ENCODE results near the gene PDIA6. TPM values are rescaled to one million over a fixed set of nuclear protein-coding genes. Genes with fewer than 3 reads are reported as not detected.

Gene PDIA6
- total and polyA plus RNA-seq, 2 donors (not counting 3 experiments of a cell fraction or from before 2014, with no cell fraction given), result 335 to 424 TPM

GRCh38 chr2:10837298-10838266, 25.0 kb upstream of the PDIA6 start:
- FAIRE-seq (no peak), DNase-seq (ENCODE audit: low read depth, low spot score) (no peak)
- Histone ChIP-seq H4K20me1 (replicated peaks; ENCODE audit: control insufficient read depth, extremely low read depth, insufficient read depth, low read length) (no peaks in the 10 kb centered on the region), H3K4me2 (ENCODE audit: insufficient read depth, low read length) (no peak overlapping the region), H3K9me3 (replicated peaks; ENCODE audit: control insufficient read depth, insufficient read depth, low read length) (no peaks in the 10 kb centered on the region), H3K27me3 (ENCODE audit: control insufficient read depth in 2 of 2, insufficient read depth in 2 of 2, low read length in 2 of 2) (peaks cover 0 to 1% of the 10 kb centered on the region in 2 experiments), H3K79me2 (ENCODE audit: control insufficient read depth, insufficient read depth, low read length) (no peaks in the 10 kb centered on the region), H3K9me1 (replicated peaks; ENCODE audit: control insufficient read depth, extremely low read depth, insufficient read depth, low read length) (no peaks in the 10 kb centered on the region), H2AFZ (ENCODE audit: low read depth, low read length) (no peak overlapping the region), H3K27ac (ENCODE audit: insufficient read depth, low read depth, low read length) (no peak overlapping the region), H3K4me3 (replicated peaks in 1 of 3; ENCODE audit: insufficient read depth in 1 of 3, low read depth in 1 of 3, low read length in 3 of 3) (no peak overlapping the region), H3K9ac (replicated peaks; ENCODE audit: extremely low read depth, insufficient read depth, low read length) (no peak overlapping the region), H3K36me3 (ENCODE audit: control insufficient read depth in 2 of 2, extremely low read depth in 1 of 2, insufficient read depth in 2 of 2, low read length in 2 of 2) (no peaks in the 10 kb centered on the region), H3K4me1 (ENCODE audit: control insufficient read depth, extremely low read depth, insufficient read depth, low read length) (peaks cover 9% of the 10 kb centered on the region)
- ChIA-PET POLR2A (no interaction called here), CTCF (interaction anchor here (1.1 to 11.3 kb wide), 4 partner anchors 73 to 745 kb away, joined by 3 to 738 read pairs (median 14); a partner anchor contains a TSS)
- intact Hi-C loops (cut with micrococcal nuclease), result no loop called here
- dilution Hi-C loops (cut with MboI; ENCODE audit: extremely low pct_ligation_motif_present, low sequenced_read_pairs), result no loop called here
- BruUV-seq (replicated peaks), result no TSS peak
- TF ChIP-seq POLR2AphosphoS5 (IDR thresholded peaks at IDR 0.05; ENCODE audit: insufficient read depth, low read depth, low read length) (no peak), GATA2 (IDR thresholded peaks at IDR 0.05; ENCODE audit: insufficient read depth, insufficient read length, low read depth, low read length) (no peak), MYC (IDR thresholded peaks at IDR 0.05; ENCODE audit: low read depth, low read length) (no peak), FOS (IDR thresholded peaks at IDR 0.05; ENCODE audit: borderline replicate concordance, insufficient read depth, low read length) (no peak), CTCF (IDR thresholded peaks at IDR 0.05; ENCODE audit: extremely low read depth in 1 of 2, insufficient read depth in 1 of 2, low read depth in 1 of 2, low read length in 2 of 2) (no peak), POLR2A (IDR thresholded peaks at IDR 0.05; ENCODE audit: low read depth, low read length) (no peak), JUN (IDR thresholded peaks at IDR 0.05; ENCODE audit: borderline replicate concordance, insufficient read depth, insufficient read length, low read depth) (no peak), EZH2 (IDR thresholded peaks at IDR 0.05; ENCODE audit: borderline replicate concordance, low read depth, low read length, severe bottlenecking) (no peak)
- TF ChIP-seq, protein P1, sequence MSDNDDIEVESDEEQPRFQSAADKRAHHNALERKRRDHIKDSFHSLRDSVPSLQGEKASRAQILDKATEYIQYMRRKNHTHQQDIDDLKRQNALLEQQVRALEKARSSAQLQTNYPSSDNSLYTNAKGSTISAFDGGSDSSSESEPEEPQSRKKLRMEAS (IDR thresholded peaks at IDR 0.05; ENCODE audit: insufficient read depth, insufficient read length), result no peak

All from endothelial cell of umbilical vein (primary cell).